Sigmoid colon (tissue), 7 donors: ENCODE data around the gene STRADA. TPM values are rescaled to one million over a fixed set of nuclear protein-coding genes. Genes with fewer than 3 reads are reported as not detected.
A peak's percentile ranks its signal among the peaks of the same experiment; 100 is the strongest.

Experiments used
- DNase-seq: peaks from one replicate; pipeline ENCODE4 v3.0.0-alpha.2; 2019
- H3K27ac ChIP-seq, 4 donors: fragments of 200-600 bp; sonication (generic); one replicate each; pipeline ENCODE4 v1.5.1; 2016 to 2019; ENCODE audit warnings: mild to moderate bottlenecking in 1 of 4
- H3K27me3 ChIP-seq, 3 donors: fragments of 200-600 bp; sonication (generic); one replicate each; pipeline ENCODE4 v1.5.1; 2019; ENCODE audit warnings: mild to moderate bottlenecking in 1 of 3
- H3K36me3 ChIP-seq, 4 donors: fragments of 200-600 bp; sonication (generic); one replicate each; pipeline ENCODE4 v1.5.1; 2016 to 2019
- H3K4me1 ChIP-seq, 4 donors: fragments of 200-600 bp; sonication (generic); one replicate each; pipeline ENCODE4 v1.5.1; 2017 to 2019
- H3K4me3 ChIP-seq, 4 donors: fragments of 200-600 bp; sonication (generic); one replicate each; pipeline ENCODE4 v1.5.1; 2017 to 2019; ENCODE audit warnings: mild to moderate bottlenecking in 2 of 4, moderate library complexity in 1 of 4
- H3K9me3 ChIP-seq, 4 donors: fragments of 200-600 bp in 3 of 4; sonication (generic) in 3 of 4; one replicate each; pipeline versions ENCODE4 v1.5.1 to v1.6.1; 2013 to 2019
- CTCF ChIP-seq, 4 experiments: fragments of 450-650 bp in 3 of 4; fragments of 200-600 bp in 1 of 4; IDR thresholded peaks; one replicate each; pipeline ENCODE4 v1.5.1; 2016 to 2019; ENCODE audit warnings: antibody characterized with exemption in 4 of 4, mild to moderate bottlenecking in 3 of 4, moderate library complexity in 2 of 4
- EP300 ChIP-seq, 4 donors: sonication (generic); formaldehyde crosslinking; IDR thresholded peaks; one replicate each; pipeline ENCODE4 v1.6.1; 2017; ENCODE audit warnings: antibody characterized with exemption in 4 of 4
- POLR2A ChIP-seq, 2 donors: fragments of 450-650 bp; IDR thresholded peaks; one replicate each; pipeline ENCODE4 v1.6.1; 2016; ENCODE audit warnings: antibody characterized with exemption in 2 of 2, mild to moderate bottlenecking in 2 of 2, moderate library complexity in 2 of 2
- POLR2AphosphoS5 ChIP-seq, 4 donors: sonication (generic); formaldehyde crosslinking; IDR thresholded peaks; one replicate each; pipeline ENCODE4 v1.6.1; 2017; ENCODE audit warnings: antibody characterized with exemption in 4 of 4
- WGBS, 2 donors: extraction: QIAGEN DNeasy Blood & Tissue Kit; methylation state at CpG; one replicate each; pipeline ENCODE4 v1.1.7; 2013; 5-methylcytosine and 5-hydroxymethylcytosine counted together
- intact Hi-C: fragments of 100-400 bp; cut with DNase I; formaldehyde crosslinking; loops from one replicate; pipeline ENCODE4 v1.15.1; 2023
- polyA plus RNA-seq, 3 donors: library from polyadenylated mRNA; stranded (reverse); fragments of 200-250 nt; gene quantifications; one replicate each; pipeline ENCODE4 v1.2.3, GENCODE V29; 2013
- total RNA-seq, 4 donors: library from RNA; depleted of rRNA; stranded (reverse); fragments of >200 nt; gene quantifications; one replicate each; pipeline ENCODE4 v1.1.0, GENCODE V29; 2016
- donor health status: healthy with polysubstance abuse.
- donor health status: Bipolar disorder and iron deficiency.
- donor health status: healthy.

STRADA gene
- total and polyA plus RNA-seq, 7 donors: 7.2 to 45.1 (median 20.0) TPM

- peaks cover 0 to 20% (median 11%) of the 10 kb centered on the region in 4 donors for H3K36me3 ChIP-seq
- peak overlapping the region; percentile 65 to 75 (median 70) for H3K27ac ChIP-seq
- peak overlapping the region in 3 of 4 donors; percentile 49 to 76 (median 64) for H3K4me3 ChIP-seq
- no peaks in the 10 kb centered on the region for H3K9me3 ChIP-seq
- no peak for TF ChIP-seq CTCF (IDR thresholded peaks at IDR 0.05)
- peak in 1 of 4 donors; percentile 39 for TF ChIP-seq POLR2AphosphoS5 (IDR thresholded peaks at IDR 0.05)
- no peak for TF ChIP-seq POLR2A (IDR thresholded peaks at IDR 0.05)
- no peak for TF ChIP-seq EP300 (IDR thresholded peaks at IDR 0.05)
- DNase-seq: no peak
- 17 to 19% methylated on average over 24 of the region's 24 CpGs for WGBS, 2 donors
- H3K27me3 ChIP-seq: no peaks in the 10 kb centered on the region
- H3K4me1 ChIP-seq: peaks cover 0 to 54% (median 42%) of the 10 kb centered on the region in 4 donors
- intact Hi-C loops: loop anchor here (5.0 kb wide), 1 partner anchor 76 kb away; the partner anchor contains the start of gene MAP3K3
Measured at GRCh38 chr17:63698381-63698885, 43.2 kb downstream of the STRADA start.

GRCh38 chr17:63697341-63698286 is 44.0 kb downstream of the STRADA start:
- peak overlapping the region in 2 of 4 donors; percentile 64 to 76 for H3K4me3 ChIP-seq
- H3K36me3 ChIP-seq: peaks cover 0 to 20% (median 14%) of the 10 kb centered on the region in 4 donors
- no peaks in the 10 kb centered on the region for H3K9me3 ChIP-seq
- no peaks in the 10 kb centered on the region for H3K27me3 ChIP-seq
- WGBS, 2 donors: 43 to 55% methylated on average over 22 of the region's 22 CpGs
- H3K4me1 ChIP-seq: peaks cover 0 to 54% (median 42%) of the 10 kb centered on the region in 4 donors
- H3K27ac ChIP-seq: peak overlapping the region; percentile 65 to 75 (median 70)
- TF ChIP-seq CTCF (IDR thresholded peaks at IDR 0.05): peak in 3 of 4 experiments; percentile 23 to 35 (median 31)
- peak in 2 of 4 donors; percentile 10 to 35 for TF ChIP-seq POLR2AphosphoS5 (IDR thresholded peaks at IDR 0.05)
- no peak for TF ChIP-seq EP300 (IDR thresholded peaks at IDR 0.05)
- no peak for TF ChIP-seq POLR2A (IDR thresholded peaks at IDR 0.05)
- no peak for DNase-seq
- intact Hi-C loops: loop anchor here (5.0 kb wide), 1 partner anchor 75 kb away; the partner anchor contains the start of gene MAP3K3

- no peak for DNase-seq
- Histone ChIP-seq H3K27ac (peak overlapping the region; percentile 11 to 75 (median 60)), H3K36me3 (peaks cover 1 to 32% (median 25%) of the 10 kb centered on the region in 4 donors), H3K4me1 (peaks cover 0 to 51% (median 38%) of the 10 kb centered on the region in 4 donors), H3K4me3 (no peak overlapping the region), H3K27me3 (no peaks in the 10 kb centered on the region), H3K9me3 (no peaks in the 10 kb centered on the region)
- 50 to 70% methylated on average over 9 of the region's 9 CpGs for WGBS, 2 donors
- TF ChIP-seq POLR2A (IDR thresholded peaks at IDR 0.05): no peak
- peak in 2 of 4 donors; percentile 20 to 37 for TF ChIP-seq POLR2AphosphoS5 (IDR thresholded peaks at IDR 0.05)
- TF ChIP-seq CTCF (IDR thresholded peaks at IDR 0.05): peak in 2 of 4 experiments; percentile 20 to 40
- TF ChIP-seq EP300 (IDR thresholded peaks at IDR 0.05): no peak
- intact Hi-C loops: loop anchor here (5.0 kb wide), 1 partner anchor 74 kb away; the partner anchor contains the start of gene MAP3K3
Measured at GRCh38 chr17:63696381-63696961, 45.1 kb downstream of the STRADA start.

- peaks cover 0 to 45% (median 32%) of the 10 kb centered on the region in 4 donors for H3K4me1 ChIP-seq
- no peaks in the 10 kb centered on the region for H3K27me3 ChIP-seq
- no peaks in the 10 kb centered on the region for H3K9me3 ChIP-seq
- no peak overlapping the region for H3K27ac ChIP-seq
- DNase-seq: no peak
- H3K36me3 ChIP-seq: peaks cover 7 to 38% (median 30%) of the 10 kb centered on the region in 4 donors
- no peak overlapping the region for H3K4me3 ChIP-seq
- intact Hi-C loops: loop anchor here (5.0 kb wide), 1 partner anchor 74 kb away; the partner anchor contains the start of gene MAP3K3
- peak in 2 of 4 donors; percentile 2 to 13 for TF ChIP-seq POLR2AphosphoS5 (IDR thresholded peaks at IDR 0.05)
- no peak for TF ChIP-seq EP300 (IDR thresholded peaks at IDR 0.05)
- WGBS, 2 donors: 88 to 89% methylated on average over 6 of the region's 6 CpGs
Measured at GRCh38 chr17:63695889-63696288, 45.7 kb downstream of the STRADA start.
